K562 (cell line): Measurements from ENCODE around the gene MYG1. TPM values are rescaled to one million over a fixed set of nuclear protein-coding genes. Genes with fewer than 3 reads are reported as not detected.

Source experiments
- CCAR2 ChIP-seq: fragments of 200-400 bp; formaldehyde crosslinking; IDR thresholded peaks from 2 replicates; pipeline ENCODE4 v1.6.1; 2017; ENCODE audit warnings: mild to moderate bottlenecking, low read depth, low read length
- EGR1 ChIP-seq: fragments of 450-650 bp; conservative IDR thresholded peaks from 2 replicates; pipeline ENCODE4 v1.6.1; 2017; ENCODE audit warnings: mild to moderate bottlenecking
- MLLT1 ChIP-seq, 2 experiments: fragments of 450-650 bp; IDR thresholded peaks; 2 replicates each; pipeline ENCODE4 v1.6.1; 2016
- NR0B1 ChIP-seq: fragments of 450-650 bp; IDR thresholded peaks from one replicate; pipeline ENCODE4 v1.6.1; 2018; ENCODE audit warnings: mild to moderate bottlenecking, moderate library complexity; ENCODE audit not compliant: partially characterized antibody
- TFE3 ChIP-seq: fragments of 450-650 bp; formaldehyde crosslinking; IDR thresholded peaks from 2 replicates; pipeline ENCODE4 v1.4.0; 2020; ENCODE audit warnings: mild to moderate bottlenecking, mixed read lengths
- ZBTB12 ChIP-seq: fragments of 250-450 bp; sonication (Bioruptor Pico); IDR thresholded peaks from 2 replicates; pipeline ENCODE4 v1.4.0; 2020
- ZFP91 ChIP-seq: sonication (generic); formaldehyde crosslinking; IDR thresholded peaks from 2 replicates; pipeline ENCODE4 v1.8.0; 2022; ENCODE audit warnings: mild to moderate bottlenecking, missing genetic modification reagents
- ZHX1 ChIP-seq: fragments of 150-350 bp; conservative IDR thresholded peaks from 2 replicates; pipeline ENCODE4 v1.6.1; 2014; ENCODE audit warnings: low read length
- ZKSCAN8 ChIP-seq: fragments of 200-800 bp; sonication (Bioruptor generic); IDR thresholded peaks from 2 replicates; pipeline ENCODE4 v1.6.1; 2016; ENCODE audit warnings: missing genetic modification characterization, missing compliant biosample characterization
- ZNF277 ChIP-seq: fragments of 250-450 bp; sonication (Bioruptor Pico); IDR thresholded peaks from 2 replicates; pipeline ENCODE4 v1.8.0; 2022; ENCODE audit warnings: inconsistent platforms, mild to moderate bottlenecking, moderate library complexity, borderline replicate concordance
- ZNF395 ChIP-seq: fragments of 200-800 bp; sonication (Bioruptor generic); IDR thresholded peaks from 2 replicates; pipeline ENCODE4 v1.6.1; 2017; ENCODE audit warnings: missing genetic modification characterization, missing compliant biosample characterization
- polyA plus RNA-seq, 8 experiments: library from polyadenylated mRNA; depleted of rRNA in 4 of 8; stranded (reverse) in 5 of 8; unstranded in 3 of 8; fragments of >200 nt; fragmentation: Nextera tagmentation in 2 of 8; fragmentation: Illumina TruSeq in 1 of 8; extraction: Ambion mirVana in 2 of 8; extraction: Trizol in 1 of 8; gene quantifications; 2 replicates each; pipeline versions ENCODE4 v1.2.1 to v1.2.3, GENCODE V29; 2011 to 2014; ENCODE audit warnings: inconsistent platforms in 1 of 8, missing spikeins in 1 of 8
- total RNA-seq, 7 experiments: library from RNA; depleted of rRNA in 6 of 7; stranded (reverse); fragments of >200 nt in 6 of 7; fragmentation: Illumina TruSeq in 2 of 7; extraction: Trizol in 2 of 7; gene quantifications; 2 replicates each; pipeline versions ENCODE4 v1.2.1 to v1.2.3, GENCODE V29; 2011 to 2021; ENCODE audit warnings: low replicate concordance in 1 of 7

Gene MYG1
- total and polyA plus RNA-seq, 9 of the 15 experiments (the other 6 are each of a cell fraction or from before 2014, with no cell fraction given): 0.45 to 5.6 (median 2.1) TPM

- no peak for TF ChIP-seq ZHX1
- TF ChIP-seq TFE3 (CRISPR knock-in tag): no peak
- peak; percentile 24 for TF ChIP-seq ZBTB12 (CRISPR knock-in tag)
- TF ChIP-seq ZKSCAN8: no peak
- TF ChIP-seq CCAR2: no peak
- no peak for TF ChIP-seq ZFP91
- 0 out of 4 replicates have a peak, but pooled peaks of 1 of the 2 experiments have one; percentile 30 for TF ChIP-seq MLLT1 (IDR thresholded peaks at IDR 0.05)
- no peak for TF ChIP-seq NR0B1
- no peak for TF ChIP-seq ZNF277
- TF ChIP-seq EGR1: no peak; the same call in 1 of the 2 replicates
- peak; percentile 51; the same call in 1 of the 2 replicates for TF ChIP-seq ZNF395 (CRISPR knock-in tag)
Measured at GRCh38 chr12:53324779-53325510, 25.4 kb downstream of the MYG1 start (continued).
